ENCODE measurements around the gene TPH1.

The TPH1 gene

DNA sequence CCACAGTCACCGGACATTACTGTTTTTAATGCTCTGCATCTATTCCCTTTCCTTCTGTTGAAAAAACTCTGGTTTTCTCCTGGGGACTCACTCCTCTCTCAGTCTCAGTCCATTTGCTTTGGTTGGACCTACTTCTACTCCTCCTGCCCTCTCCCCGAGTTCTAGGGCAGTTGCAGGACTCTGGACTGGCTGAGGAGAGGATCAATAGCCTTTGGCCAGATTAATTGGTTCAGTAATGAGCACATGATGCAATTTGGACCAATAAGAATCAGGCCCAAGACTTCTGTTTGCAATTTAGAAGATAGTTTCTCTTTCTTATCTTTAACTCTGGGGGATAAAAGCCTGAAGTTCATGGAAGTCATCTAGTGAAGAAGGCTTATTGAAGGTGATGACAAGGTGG lies 15.3 kb upstream of the TPH1 start:
- Histone ChIP-seq H4K20me1 (ENCODE audit: control insufficient read depth, insufficient read depth, low read depth, low read length) (no peaks in the 10 kb centered on the region), H3K36me3 (ENCODE audit: control insufficient read depth, low read length) (no peaks in the 10 kb centered on the region), H3F3A (ENCODE audit: control insufficient read depth, insufficient read depth) (no peaks in the 10 kb centered on the region), H3K9me2 (replicated peaks; ENCODE audit: control insufficient read depth, low read length) (no peaks in the 10 kb centered on the region), H3K27me3 (ENCODE audit: control insufficient read depth, low read length) (peaks cover 6% of the 10 kb centered on the region; the same call in 1 of the 2 replicates), H3K4me3 (ENCODE audit: low read length) (no peak overlapping the region), H3K27ac (ENCODE audit: low read depth, low read length) (no peak overlapping the region), H3K79me2 (ENCODE audit: control insufficient read depth, low read length) (no peaks in the 10 kb centered on the region), H3K4me2 (ENCODE audit: low read length) (no peak overlapping the region), H3K4me1 (ENCODE audit: control insufficient read depth, low read length) (peaks cover 5% of the 10 kb centered on the region), H3K9me3 (ENCODE audit: control insufficient read depth, insufficient read depth, low read length) (no peaks in the 10 kb centered on the region)
- no peak for TF ChIP-seq EZH2phosphoT487 (IDR thresholded peaks at IDR 0.05; ENCODE audit: borderline replicate concordance, low read length)

DNA sequence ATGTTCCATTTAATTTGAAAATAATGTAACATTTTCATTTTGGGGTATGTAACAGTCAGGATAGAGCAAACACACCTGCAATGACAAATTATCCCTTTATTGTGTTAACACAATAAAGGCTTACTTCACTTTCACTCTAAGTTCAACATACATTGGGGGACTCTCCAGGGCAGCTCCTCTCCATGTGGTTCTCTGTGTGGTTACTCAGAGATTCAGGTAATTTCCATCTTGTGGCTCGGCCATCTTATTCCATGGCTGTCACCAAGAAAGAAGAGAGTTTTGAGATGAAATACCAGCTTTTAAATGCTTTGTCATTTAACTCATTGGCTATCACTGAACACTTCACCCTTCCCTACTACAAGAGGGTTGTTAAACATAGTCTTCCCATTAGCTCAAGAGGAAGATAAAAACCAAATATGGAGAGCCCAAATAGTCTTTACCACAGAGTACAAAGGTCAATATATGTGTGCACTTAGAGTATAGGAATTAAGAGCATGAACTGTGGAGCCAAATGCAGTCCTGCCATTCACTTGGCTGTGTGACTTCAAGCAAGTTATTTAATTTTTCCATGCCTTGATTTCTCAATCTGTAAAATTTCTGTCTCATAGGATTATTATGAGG lies 10.6 kb upstream of the TPH1 start:
- TF ChIP-seq, protein P1, sequence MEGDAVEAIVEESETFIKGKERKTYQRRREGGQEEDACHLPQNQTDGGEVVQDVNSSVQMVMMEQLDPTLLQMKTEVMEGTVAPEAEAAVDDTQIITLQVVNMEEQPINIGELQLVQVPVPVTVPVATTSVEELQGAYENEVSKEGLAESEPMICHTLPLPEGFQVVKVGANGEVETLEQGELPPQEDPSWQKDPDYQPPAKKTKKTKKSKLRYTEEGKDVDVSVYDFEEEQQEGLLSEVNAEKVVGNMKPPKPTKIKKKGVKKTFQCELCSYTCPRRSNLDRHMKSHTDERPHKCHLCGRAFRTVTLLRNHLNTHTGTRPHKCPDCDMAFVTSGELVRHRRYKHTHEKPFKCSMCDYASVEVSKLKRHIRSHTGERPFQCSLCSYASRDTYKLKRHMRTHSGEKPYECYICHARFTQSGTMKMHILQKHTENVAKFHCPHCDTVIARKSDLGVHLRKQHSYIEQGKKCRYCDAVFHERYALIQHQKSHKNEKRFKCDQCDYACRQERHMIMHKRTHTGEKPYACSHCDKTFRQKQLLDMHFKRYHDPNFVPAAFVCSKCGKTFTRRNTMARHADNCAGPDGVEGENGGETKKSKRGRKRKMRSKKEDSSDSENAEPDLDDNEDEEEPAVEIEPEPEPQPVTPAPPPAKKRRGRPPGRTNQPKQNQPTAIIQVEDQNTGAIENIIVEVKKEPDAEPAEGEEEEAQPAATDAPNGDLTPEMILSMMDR (IDR thresholded peaks at IDR 0.05; ENCODE audit: low read depth, low read length, poor library complexity, severe bottlenecking): no peak
- no peak for TF ChIP-seq EZH2phosphoT487 (IDR thresholded peaks at IDR 0.05; ENCODE audit: borderline replicate concordance, low read length)
- no peak overlapping the region for H3K4me3 ChIP-seq (ENCODE audit: low read length)
- no peaks in the 10 kb centered on the region for H3K9me2 ChIP-seq (replicated peaks; ENCODE audit: control insufficient read depth, low read length)
- no peak overlapping the region for H3K27ac ChIP-seq (ENCODE audit: low read depth, low read length)
- H3K79me2 ChIP-seq (ENCODE audit: control insufficient read depth, low read length): no peaks in the 10 kb centered on the region
- H4K20me1 ChIP-seq (ENCODE audit: control insufficient read depth, insufficient read depth, low read depth, low read length): no peaks in the 10 kb centered on the region
- H3F3A ChIP-seq (ENCODE audit: control insufficient read depth, insufficient read depth): no peaks in the 10 kb centered on the region
- H3K4me2 ChIP-seq (ENCODE audit: low read length): no peak overlapping the region
- no peaks in the 10 kb centered on the region for H3K36me3 ChIP-seq (ENCODE audit: control insufficient read depth, low read length)
- peaks cover 3% of the 10 kb centered on the region; the same call in 1 of the 2 replicates for H3K27me3 ChIP-seq (ENCODE audit: control insufficient read depth, low read length)
- no peaks in the 10 kb centered on the region for H3K4me1 ChIP-seq (ENCODE audit: control insufficient read depth, low read length)
- no peaks in the 10 kb centered on the region for H3K9me3 ChIP-seq (ENCODE audit: control insufficient read depth, insufficient read depth, low read length)

DNA sequence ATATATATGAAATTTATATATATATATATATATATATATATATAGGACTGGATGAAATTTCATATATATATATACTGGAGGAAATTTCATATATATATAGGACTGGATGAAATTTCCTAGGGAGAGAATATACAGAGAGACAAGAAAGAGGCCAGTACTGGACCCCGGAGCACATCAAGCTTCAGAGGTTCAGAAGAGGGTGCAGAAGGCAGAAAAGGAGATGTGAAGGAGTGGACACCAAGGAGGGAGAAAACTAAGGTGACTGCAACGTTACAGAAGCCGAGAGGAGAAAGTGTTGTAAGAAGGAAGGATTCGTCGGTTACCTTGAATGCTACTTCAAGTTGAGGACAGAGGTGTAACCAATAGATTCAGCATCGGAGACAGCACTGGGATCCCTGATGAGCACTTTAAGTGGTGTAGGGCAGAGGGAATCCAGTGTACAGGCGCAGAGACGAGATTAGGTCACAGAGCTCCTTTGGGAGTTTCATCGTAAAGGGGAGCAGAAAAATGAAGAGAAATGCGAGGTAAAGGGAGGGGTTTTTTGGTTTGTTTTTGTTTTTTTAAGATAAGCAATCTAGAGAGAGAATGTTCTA lies 8.5 kb upstream of the TPH1 start:
- peaks cover 9% of the 10 kb centered on the region; the same call in 1 of the 2 replicates for H3K27me3 ChIP-seq (ENCODE audit: control insufficient read depth, low read length)
- H3K9me3 ChIP-seq (ENCODE audit: control insufficient read depth, insufficient read depth, low read length): no peaks in the 10 kb centered on the region
- TF ChIP-seq EZH2phosphoT487 (IDR thresholded peaks at IDR 0.05; ENCODE audit: borderline replicate concordance, low read length): no peak
- TF ChIP-seq, protein P1 (IDR thresholded peaks at IDR 0.05; ENCODE audit: low read depth, low read length, poor library complexity, severe bottlenecking): no peak
- no peaks in the 10 kb centered on the region for H3K79me2 ChIP-seq (ENCODE audit: control insufficient read depth, low read length)
- H3K36me3 ChIP-seq (ENCODE audit: control insufficient read depth, low read length): no peaks in the 10 kb centered on the region
- H3K9me2 ChIP-seq (replicated peaks; ENCODE audit: control insufficient read depth, low read length): no peaks in the 10 kb centered on the region
- no peak overlapping the region for H3K27ac ChIP-seq (ENCODE audit: low read depth, low read length)
- no peaks in the 10 kb centered on the region for H3F3A ChIP-seq (ENCODE audit: control insufficient read depth, insufficient read depth)
- no peaks in the 10 kb centered on the region for H3K4me1 ChIP-seq (ENCODE audit: control insufficient read depth, low read length)
- no peaks in the 10 kb centered on the region for H4K20me1 ChIP-seq (ENCODE audit: control insufficient read depth, insufficient read depth, low read depth, low read length)
- H3K4me3 ChIP-seq (ENCODE audit: low read length): no peak overlapping the region
- H3K4me2 ChIP-seq (ENCODE audit: low read length): no peak overlapping the region

DNA sequence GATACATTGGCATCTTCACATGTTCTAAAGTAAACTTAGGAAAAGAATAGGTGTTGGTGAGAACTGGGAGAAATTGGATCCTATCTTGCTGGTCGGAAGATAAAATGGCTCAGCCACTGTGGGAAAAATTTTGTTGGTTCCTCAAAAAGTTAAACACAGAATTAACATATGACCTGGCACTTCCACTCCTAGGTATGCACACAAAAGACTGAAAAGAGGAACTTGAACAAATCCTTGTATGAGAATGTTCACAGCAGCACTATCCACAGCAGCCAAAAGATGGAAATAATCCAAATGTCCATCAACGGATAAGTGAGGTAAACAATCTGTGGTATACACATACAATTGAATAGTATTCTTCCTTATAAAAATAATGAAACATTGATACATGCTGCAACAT lies 4.8 kb upstream of the TPH1 start:
- H3K27me3 ChIP-seq (ENCODE audit: control insufficient read depth, low read length): 0 out of 2 replicates have a peak, but pooled peaks cover 6% of the 10 kb centered on the region
- H3K79me2 ChIP-seq (ENCODE audit: control insufficient read depth, low read length): no peaks in the 10 kb centered on the region
- H3K4me3 ChIP-seq (ENCODE audit: low read length): no peak overlapping the region
- H4K20me1 ChIP-seq (ENCODE audit: control insufficient read depth, insufficient read depth, low read depth, low read length): no peaks in the 10 kb centered on the region
- no peaks in the 10 kb centered on the region for H3F3A ChIP-seq (ENCODE audit: control insufficient read depth, insufficient read depth)
- no peaks in the 10 kb centered on the region for H3K9me2 ChIP-seq (replicated peaks; ENCODE audit: control insufficient read depth, low read length)
- H3K4me1 ChIP-seq (ENCODE audit: control insufficient read depth, low read length): no peaks in the 10 kb centered on the region
- H3K9me3 ChIP-seq (ENCODE audit: control insufficient read depth, insufficient read depth, low read length): no peaks in the 10 kb centered on the region; the same call in 1 of the 2 replicates
- H3K4me2 ChIP-seq (ENCODE audit: low read length): no peak overlapping the region
- no peaks in the 10 kb centered on the region for H3K36me3 ChIP-seq (ENCODE audit: control insufficient read depth, low read length)
- H3K27ac ChIP-seq (ENCODE audit: low read depth, low read length): no peak overlapping the region
- TF ChIP-seq, protein P1 (IDR thresholded peaks at IDR 0.05; ENCODE audit: low read depth, low read length, poor library complexity, severe bottlenecking): no peak
- no peak for TF ChIP-seq EZH2phosphoT487 (IDR thresholded peaks at IDR 0.05; ENCODE audit: borderline replicate concordance, low read length)

Data from DOHH2 (cell line).